ES-I3 (cell line): ENCODE measurements around the gene KREMEN2.

Experiments used
- H3K36me3 ChIP-seq: 2 replicates; pipeline ENCODE4 v1.6.1; 2013; ENCODE audit warnings: mild to moderate bottlenecking, low read length, control low read depth, moderate library complexity; ENCODE audit not compliant: insufficient read depth
- H3K4me1 ChIP-seq: 2 replicates; pipeline ENCODE4 v1.6.1; 2013; ENCODE audit warnings: mild to moderate bottlenecking, control low read depth, low read length; ENCODE audit not compliant: insufficient read depth
- H3K9ac ChIP-seq: 2 replicates; pipeline ENCODE4 v1.6.1; 2013; ENCODE audit warnings: low read depth, mild to moderate bottlenecking, low read length, moderate library complexity
- H3K9me3 ChIP-seq: 2 replicates; pipeline ENCODE4 v1.6.1; 2013; ENCODE audit warnings: mild to moderate bottlenecking, low read length, moderate library complexity; ENCODE audit not compliant: control insufficient read depth, insufficient read depth

The KREMEN2 gene

DNA sequence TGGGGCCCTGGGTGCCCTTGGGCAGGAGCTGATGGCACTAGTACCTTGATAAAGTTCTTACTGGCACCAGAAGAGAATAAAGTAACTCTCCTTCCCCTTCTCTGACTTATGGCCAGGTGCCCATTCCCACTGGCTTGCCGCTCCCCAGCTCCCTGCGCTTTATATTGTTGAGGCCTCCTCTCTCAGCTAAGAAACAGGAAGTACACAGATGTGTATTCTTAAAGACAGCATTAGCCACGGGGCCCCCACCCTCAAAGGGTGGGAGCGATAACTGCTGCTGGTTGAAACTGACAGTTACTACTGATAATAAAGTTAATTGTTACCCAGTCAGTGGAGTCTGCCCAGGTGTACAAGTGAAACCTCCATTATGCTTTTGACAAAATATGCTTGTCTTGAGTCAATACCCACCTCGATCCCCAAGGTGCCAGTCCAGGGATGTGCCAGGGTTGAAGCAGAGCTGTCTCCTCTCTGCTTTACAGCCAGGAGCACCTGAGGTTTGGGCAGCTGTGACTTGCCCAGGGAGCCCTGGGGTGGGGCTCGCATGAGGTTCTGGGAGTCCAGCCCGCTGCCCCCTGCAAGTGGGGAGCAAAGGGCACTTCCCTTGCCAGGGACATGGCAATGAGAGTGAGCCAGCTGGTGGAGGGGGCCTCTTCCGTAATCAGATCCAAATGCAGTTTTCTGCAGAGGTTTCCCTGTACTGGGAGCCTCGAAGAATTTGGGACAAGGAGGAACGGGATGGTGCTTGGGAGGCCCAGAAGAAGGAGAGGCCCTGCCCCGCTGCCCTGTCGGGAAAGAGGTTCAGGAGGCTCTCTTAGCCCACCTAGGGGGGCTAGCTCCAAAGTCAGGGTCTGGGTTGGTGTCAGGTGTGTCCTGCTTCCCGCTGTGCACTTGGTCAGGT, 43.2 kb downstream of the KREMEN2 start:
- Histone ChIP-seq H3K4me1 (peaks cover 41% of the 10 kb centered on the region), H3K9ac (peak overlapping the region; percentile 55)

DNA sequence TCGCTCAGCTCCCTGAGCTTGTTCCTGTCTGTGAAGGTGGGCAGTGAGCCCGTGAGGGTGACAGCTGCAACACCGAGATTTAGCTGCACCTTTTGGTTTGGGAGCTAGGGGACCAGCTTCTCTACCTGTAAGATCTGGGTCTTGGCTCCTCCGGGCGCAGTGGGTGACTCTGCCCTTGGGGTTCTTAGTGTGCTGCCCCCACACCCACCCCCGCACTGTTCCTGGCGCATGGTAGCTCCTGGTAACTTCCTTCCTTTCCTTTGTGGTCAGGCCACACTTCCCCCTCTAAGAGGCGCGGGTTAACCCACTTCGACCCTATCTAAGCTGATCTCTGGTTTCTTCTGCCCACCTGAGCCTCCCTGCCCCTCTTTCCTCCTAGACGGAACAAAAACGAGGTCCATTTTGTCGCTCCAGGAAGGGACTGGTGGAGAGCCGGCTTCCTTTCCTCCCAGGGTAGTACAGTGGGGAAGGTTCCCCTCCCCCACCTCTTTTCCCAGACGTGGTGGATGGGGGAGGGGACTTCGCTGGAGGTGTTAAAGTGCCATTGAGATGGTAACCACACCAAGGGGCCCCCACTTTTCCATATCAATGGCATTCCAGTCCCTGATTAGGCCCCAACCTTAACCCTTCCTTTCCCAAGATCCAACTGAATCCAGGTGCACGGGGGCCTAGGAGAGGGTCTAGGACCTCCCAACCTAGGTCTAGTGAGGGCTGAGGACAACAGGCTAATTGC, 44.0 kb downstream of the KREMEN2 start:
- no peaks in the 10 kb centered on the region for H3K36me3 ChIP-seq
- H3K4me1 ChIP-seq = peaks cover 45% of the 10 kb centered on the region
- peak overlapping the region; percentile 55 for H3K9ac ChIP-seq
- no peaks in the 10 kb centered on the region for H3K9me3 ChIP-seq

More for the DNA sequence above, 43.2 kb downstream of the KREMEN2 start:
- H3K36me3 ChIP-seq = no peaks in the 10 kb centered on the region
- H3K9me3 ChIP-seq = no peaks in the 10 kb centered on the region

DNA sequence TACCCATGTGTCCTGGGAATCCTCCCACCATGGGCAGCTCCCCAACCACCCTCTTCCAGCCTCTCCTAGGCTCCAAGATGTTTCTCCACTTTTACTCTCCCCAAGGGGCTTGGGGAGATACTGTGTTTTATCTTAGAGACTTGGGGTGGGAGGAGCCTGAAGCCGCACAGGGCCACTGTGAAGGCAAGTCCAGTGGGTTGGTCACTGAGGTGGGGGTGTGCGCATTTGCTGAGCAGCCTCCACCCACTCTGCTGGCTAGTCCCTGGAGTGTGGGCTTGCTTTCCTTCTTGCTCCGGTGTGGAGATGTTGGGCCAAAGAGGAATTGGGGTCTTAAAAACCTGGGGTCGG, 44.6 kb downstream of the KREMEN2 start:
- peak overlapping the region; percentile 34 for H3K9ac ChIP-seq
- H3K4me1 ChIP-seq = peaks cover 50% of the 10 kb centered on the region
- H3K9me3 ChIP-seq = no peaks in the 10 kb centered on the region
- no peaks in the 10 kb centered on the region for H3K36me3 ChIP-seq

DNA sequence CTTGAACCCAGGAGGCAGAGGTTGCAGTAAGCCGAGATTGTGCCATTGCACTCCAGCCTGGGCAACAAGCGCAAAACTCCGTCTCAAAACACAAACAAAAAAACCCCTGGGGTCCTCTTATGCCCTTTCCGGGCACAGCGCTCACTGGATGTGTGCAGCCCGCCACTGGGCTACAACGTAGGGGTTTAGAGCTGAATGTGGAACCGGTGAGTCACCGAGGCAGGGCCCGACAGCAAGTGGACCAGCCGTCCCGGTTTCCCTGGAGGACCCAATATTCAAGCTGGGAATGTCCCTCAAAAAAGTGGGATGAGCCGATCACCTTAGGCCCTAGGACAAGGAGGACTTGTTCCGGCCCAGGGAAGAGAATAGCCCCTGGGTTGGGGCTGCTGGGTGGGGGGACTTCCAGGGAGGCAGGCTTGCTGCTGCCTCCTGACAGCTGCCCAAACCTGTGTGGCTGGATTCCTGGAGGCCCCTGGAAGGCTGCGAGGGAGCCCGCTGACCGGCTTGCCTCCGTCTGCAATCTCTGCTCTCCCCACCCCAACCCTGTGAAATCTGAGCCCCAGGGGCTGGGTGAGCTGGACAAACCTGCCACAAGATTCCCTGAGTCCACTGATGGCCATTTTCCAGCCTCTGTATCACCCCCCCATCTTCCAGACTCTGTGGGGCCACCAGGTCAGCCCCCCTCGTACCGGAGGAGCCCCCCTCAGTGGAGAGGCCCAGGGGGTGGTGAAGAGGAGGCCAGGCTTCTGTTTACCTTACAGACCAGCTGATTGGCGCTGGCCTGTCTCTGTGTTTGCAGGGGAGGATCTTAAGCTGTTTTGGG, 45.7 kb downstream of the KREMEN2 start:
- H3K36me3 ChIP-seq = peaks cover under 1% of the 10 kb centered on the region; the same call in 1 of the 2 replicates
- peaks cover 59% of the 10 kb centered on the region for H3K4me1 ChIP-seq
- H3K9me3 ChIP-seq = no peaks in the 10 kb centered on the region
- H3K9ac ChIP-seq = peak overlapping the region; percentile 34

DNA sequence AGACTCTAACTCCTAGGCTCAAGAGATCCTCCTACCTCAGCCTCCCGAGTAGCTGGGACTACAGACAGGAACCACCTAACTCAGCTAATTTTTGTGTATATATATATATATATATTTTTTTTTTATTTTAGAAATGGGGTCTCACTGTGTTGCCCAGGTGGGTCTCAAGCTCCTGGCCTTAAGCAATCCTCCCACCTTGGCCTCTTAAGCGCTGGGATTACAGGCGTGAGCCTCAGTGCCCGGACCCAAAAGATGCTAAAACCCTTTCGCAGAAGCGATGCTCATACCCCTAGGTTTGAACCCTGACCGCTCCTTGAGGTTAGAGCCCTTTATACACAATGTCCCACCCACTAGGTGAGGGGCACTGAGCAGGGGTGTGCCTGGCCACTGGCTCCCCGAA, 46.4 kb downstream of the KREMEN2 start:
- peaks cover 4% of the 10 kb centered on the region; the same call in 1 of the 2 replicates for H3K36me3 ChIP-seq
- H3K9ac ChIP-seq = no peak overlapping the region
- no peaks in the 10 kb centered on the region for H3K9me3 ChIP-seq
- peaks cover 59% of the 10 kb centered on the region for H3K4me1 ChIP-seq

DNA sequence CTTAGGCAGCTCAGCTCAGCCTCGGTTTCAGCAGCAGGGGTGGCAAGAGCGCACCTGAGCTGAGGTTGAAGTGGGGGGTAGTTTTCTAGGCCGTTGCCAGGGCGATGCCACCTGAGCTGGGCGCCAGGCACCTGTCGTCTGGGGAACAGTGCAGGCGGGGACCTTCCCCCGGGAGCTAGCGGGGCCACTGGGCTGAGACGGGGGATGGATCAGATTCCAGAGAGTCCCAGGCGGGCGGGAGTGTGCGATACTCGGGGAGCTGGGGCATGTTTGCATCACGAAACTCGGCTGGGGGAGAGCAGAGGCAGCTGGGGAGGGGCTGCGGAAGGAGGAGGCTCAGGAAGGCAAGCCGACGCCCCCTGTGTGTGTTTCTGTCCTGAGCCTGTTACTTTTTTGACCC, 48.2 kb downstream of the KREMEN2 start:
- H3K36me3 ChIP-seq = peaks cover 4% of the 10 kb centered on the region; the same call in 1 of the 2 replicates
- H3K4me1 ChIP-seq = peaks cover 52% of the 10 kb centered on the region
- peak overlapping the region; percentile 45; the same call in 1 of the 2 replicates for H3K9ac ChIP-seq
- no peaks in the 10 kb centered on the region for H3K9me3 ChIP-seq

DNA sequence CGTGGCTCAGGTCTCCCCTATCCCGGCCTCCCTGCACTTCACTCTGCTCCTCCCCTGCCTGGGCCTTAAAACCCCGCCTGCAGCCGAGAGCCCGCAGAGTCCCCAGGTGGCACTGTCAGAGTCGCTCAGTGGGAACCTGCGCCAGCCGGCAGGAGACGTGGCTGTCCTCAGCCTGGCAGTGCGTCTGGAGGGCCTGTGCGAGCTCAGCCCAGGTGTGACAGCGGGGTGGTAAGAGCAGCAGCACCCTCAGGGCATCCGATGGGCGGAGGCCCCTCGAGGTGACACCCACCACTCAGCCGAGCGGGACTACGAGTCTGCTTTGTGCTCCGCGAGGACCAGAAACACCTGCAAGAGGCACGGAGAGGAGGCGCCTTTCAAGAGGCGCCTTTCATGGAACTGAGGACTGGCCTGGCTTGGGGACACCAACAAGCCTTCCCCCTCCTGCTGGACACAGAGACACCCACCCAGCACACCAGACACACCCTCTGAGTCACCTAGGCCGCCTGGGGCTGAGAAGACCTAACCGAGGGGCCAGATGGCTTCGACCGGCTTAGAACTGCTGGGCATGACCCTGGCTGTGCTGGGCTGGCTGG, 48.8 kb downstream of the KREMEN2 start, which contains the start of gene CLDN9:
CLDN9 (plus strand) TSS at position 96 of the 593 bp plus-strand sequence; CDS start at position 536, 440 bp downstream.
- peaks cover 45% of the 10 kb centered on the region; the same call in 1 of the 2 replicates for H3K4me1 ChIP-seq
- H3K9ac ChIP-seq = peak within 1 kb of the TSS; percentile 45; the same call in 1 of the 2 replicates
- H3K36me3 ChIP-seq = peaks cover 4% of the 10 kb centered on the region; the same call in 1 of the 2 replicates
- H3K9me3 ChIP-seq = no peaks in the 10 kb centered on the region

DNA sequence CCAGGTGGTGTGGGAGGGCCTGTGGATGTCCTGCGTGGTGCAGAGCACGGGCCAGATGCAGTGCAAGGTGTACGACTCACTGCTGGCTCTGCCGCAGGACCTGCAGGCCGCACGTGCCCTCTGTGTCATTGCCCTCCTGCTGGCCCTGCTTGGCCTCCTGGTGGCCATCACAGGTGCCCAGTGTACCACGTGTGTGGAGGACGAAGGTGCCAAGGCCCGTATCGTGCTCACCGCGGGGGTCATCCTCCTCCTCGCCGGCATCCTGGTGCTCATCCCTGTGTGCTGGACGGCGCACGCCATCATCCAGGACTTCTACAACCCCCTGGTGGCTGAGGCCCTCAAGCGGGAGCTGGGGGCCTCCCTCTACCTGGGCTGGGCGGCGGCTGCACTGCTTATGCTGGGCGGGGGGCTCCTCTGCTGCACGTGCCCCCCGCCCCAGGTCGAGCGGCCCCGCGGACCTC, 49.4 kb downstream of the KREMEN2 start:
- Histone ChIP-seq H3K9me3 (no peaks in the 10 kb centered on the region), H3K9ac (0 out of 2 replicates have a peak overlapping the region, but pooled peaks have one; percentile 14), H3K4me1 (peaks cover 43% of the 10 kb centered on the region; the same call in 1 of the 2 replicates), H3K36me3 (peaks cover 4% of the 10 kb centered on the region; the same call in 1 of the 2 replicates)

DNA sequence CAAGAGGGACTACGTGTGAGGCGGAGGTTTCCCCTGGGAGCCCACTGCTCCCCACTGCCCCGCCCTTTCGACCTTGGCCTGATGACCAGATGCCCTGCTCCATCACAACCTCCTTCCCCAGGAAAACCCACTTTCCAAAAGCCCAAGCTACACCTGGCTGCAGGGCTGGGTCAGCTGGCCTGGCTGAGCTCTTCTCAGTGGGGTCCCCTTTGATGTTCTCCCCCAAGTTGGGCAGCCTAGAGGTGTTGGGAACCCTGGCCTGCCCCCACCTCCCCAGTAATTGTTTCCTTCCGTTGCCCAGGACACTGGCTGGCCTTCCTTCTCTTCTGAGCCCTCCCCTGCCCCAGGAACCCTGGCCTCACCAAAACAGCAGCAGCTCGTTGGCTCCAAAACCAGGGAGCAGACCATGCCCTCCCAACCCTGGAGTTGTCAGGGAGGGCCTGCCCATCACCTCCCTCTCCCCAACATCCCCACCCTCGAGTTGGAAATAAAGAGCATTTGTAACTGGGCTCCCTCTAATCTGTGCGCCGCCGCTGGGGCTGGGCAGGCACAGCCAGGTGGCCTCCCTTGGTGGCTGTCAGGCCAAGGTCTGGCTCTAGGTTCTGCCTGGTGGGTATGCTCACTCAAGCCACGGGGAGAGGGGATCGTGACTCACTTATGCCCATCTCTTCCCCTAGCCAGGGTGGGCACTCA, 50.1 kb downstream of the KREMEN2 start:
- no peaks in the 10 kb centered on the region for H3K9me3 ChIP-seq
- H3K36me3 ChIP-seq = peaks cover 4% of the 10 kb centered on the region; the same call in 1 of the 2 replicates
- H3K4me1 ChIP-seq = peaks cover 37% of the 10 kb centered on the region; the same call in 1 of the 2 replicates
- H3K9ac ChIP-seq = 0 out of 2 replicates have a peak overlapping the region, but pooled peaks have one; percentile 6

DNA sequence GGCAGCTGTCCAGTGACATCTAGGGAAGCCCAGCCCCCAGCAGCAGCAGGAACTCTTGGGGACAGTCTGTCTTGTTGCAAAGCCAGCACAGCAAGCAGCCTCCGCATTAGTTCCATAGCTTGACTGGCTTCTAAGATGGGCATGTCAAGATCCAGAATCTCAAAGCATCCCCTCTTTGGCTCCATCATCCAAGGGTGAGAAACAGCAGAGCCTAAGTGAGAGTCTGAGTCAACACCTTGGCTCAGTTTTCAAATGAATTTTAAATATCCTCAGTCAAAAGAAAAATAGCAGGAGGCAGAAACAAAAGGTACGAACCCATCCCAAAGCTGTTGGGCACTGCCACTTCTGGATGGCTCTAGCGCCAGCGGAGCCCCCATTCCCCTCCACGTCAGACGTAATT, 50.9 kb downstream of the KREMEN2 start:
- peaks cover 33% of the 10 kb centered on the region; the same call in 1 of the 2 replicates for H3K4me1 ChIP-seq
- H3K36me3 ChIP-seq = peaks cover 4% of the 10 kb centered on the region; the same call in 1 of the 2 replicates
- no peaks in the 10 kb centered on the region for H3K9me3 ChIP-seq
- no peak overlapping the region for H3K9ac ChIP-seq

DNA sequence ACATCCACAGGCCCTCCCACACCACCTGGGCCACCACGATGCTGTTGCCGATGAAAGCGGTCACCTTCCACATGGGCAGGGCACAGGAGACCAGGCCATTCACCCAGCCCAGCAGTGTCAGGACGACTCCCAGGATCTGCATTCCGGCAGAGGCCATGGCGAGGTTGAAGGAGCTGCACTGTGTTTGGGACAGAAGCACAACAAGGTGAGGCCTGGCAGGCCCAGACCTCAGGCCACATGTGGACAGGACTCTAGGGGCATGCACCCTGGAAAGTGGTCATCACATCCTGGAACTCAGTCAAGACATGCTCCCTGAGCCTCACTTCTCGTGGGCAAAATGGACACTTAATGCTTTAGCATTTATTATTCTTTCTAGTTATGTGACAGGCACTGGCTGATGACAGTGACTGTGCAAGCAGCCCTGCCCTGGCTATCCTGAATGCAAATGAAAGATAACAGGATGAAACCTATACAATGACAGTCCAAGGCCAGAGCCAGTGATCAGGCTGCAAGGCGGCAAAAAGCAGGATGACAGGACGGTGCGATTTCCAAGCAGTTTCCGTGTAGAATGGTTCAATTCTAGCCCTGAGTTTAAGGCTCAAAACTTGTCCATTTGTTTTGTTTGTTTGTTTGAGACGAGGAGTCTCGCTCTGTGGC, 51.9 kb downstream of the KREMEN2 start:
- Histone ChIP-seq H3K9me3 (no peaks in the 10 kb centered on the region), H3K9ac (no peak overlapping the region), H3K36me3 (peaks cover 4% of the 10 kb centered on the region; the same call in 1 of the 2 replicates), H3K4me1 (peaks cover 25% of the 10 kb centered on the region; the same call in 1 of the 2 replicates)

DNA sequence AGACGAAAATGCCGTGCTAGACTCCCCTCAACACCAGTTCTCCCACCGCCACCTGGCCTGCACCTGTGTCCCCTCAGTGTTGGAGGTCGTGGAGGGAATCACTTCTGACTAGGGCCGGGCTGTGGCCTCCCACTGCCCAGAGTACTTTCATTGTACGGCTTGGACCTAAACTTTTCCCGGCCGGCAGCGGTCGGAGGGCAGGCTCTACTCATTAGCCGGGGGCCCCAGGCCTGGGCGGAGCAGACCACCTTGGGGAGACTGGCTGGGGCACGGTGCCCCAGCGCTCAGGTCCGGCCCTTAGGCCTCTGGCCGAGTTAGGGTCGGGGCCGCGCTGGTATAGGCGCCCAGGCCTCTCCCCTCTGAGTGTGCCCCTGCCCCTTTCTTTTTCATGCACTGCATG, 53.3 kb downstream of the KREMEN2 start:
- Histone ChIP-seq H3K9me3 (no peaks in the 10 kb centered on the region), H3K36me3 (peaks cover 8% of the 10 kb centered on the region; the same call in 1 of the 2 replicates), H3K9ac (peak overlapping the region; percentile 89), H3K4me1 (peaks cover 17% of the 10 kb centered on the region; the same call in 1 of the 2 replicates)
